ENCODE measurements around the gene SPATA31C1. TPM values are rescaled to one million over a fixed set of nuclear protein-coding genes. Genes with fewer than 3 reads are reported as not detected.
A peak's percentile ranks its signal among the peaks of the same experiment; 100 is the strongest.

The SPATA31C1 gene
- polyA plus RNA-seq, 1 experiment = not detected

DNA sequence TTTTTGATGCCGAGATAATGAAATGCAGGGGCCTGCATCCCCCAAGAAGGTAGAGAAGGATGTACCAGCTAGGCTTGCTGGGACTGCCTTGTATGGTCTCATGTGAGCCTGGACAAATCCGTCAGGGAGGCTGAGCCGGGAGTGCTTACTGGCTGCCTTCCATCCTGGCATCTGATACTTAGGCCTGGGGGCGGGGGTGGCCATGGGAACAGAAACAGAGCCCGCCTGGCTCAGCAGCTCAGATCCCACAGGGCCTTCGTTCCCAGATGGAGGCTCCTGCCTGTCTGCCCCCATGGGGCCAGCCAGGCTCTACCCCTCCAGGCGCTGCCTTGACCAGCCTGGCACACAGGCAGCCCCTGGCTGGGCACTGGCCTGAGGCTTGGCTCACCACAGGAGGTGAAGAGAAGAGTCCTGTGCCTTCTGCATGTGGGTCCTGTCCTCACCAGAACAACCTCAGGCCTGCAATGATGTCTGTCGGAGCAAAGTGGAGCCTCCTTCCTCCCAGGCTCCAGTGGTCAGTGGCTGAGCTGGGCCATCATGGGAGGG lies 45.6 kb upstream of the SPATA31C1 start:
- H3K27ac ChIP-seq (ENCODE audit: low read depth, low read length) = no peak overlapping the region
- TF ChIP-seq, protein P1, sequence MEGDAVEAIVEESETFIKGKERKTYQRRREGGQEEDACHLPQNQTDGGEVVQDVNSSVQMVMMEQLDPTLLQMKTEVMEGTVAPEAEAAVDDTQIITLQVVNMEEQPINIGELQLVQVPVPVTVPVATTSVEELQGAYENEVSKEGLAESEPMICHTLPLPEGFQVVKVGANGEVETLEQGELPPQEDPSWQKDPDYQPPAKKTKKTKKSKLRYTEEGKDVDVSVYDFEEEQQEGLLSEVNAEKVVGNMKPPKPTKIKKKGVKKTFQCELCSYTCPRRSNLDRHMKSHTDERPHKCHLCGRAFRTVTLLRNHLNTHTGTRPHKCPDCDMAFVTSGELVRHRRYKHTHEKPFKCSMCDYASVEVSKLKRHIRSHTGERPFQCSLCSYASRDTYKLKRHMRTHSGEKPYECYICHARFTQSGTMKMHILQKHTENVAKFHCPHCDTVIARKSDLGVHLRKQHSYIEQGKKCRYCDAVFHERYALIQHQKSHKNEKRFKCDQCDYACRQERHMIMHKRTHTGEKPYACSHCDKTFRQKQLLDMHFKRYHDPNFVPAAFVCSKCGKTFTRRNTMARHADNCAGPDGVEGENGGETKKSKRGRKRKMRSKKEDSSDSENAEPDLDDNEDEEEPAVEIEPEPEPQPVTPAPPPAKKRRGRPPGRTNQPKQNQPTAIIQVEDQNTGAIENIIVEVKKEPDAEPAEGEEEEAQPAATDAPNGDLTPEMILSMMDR (IDR thresholded peaks at IDR 0.05; ENCODE audit: low read depth, low read length) = no peak
- POLR2A ChIA-PET = no interaction called here

DNA sequence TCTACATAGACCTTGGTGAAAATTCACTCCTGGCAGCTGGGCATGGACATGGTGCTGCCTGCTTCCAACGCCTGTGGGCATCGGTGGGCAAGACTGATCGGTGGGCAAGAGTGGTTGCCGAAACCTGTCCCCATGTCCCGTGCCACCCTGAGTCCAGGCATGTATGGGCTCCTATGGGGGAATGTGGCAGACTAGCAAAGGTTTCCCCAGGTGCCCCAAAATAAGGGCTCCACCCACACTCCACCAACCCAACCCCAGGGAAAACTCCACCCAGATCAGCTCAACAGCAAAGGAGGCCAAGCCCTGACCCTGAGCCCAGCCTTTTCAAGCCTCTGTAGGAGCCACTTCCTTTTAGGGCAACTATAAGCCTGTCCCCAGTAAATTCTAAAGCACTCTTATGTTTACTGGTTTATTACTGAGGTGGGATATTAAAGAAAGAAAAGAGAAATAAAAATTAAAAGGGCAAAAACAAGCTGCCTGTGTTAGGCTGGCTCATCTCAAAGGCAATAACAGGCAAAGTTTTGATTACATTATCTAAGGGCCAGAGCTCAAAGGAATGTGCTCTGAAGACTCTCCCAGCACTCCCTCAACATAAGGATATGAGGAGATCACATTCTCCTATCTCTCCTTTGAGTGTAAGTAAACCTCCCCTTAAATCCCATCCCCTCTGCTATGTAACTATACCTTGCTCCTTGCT lies 44.0 kb upstream of the SPATA31C1 start:
- H3K9me3 ChIP-seq (ENCODE audit: control insufficient read depth, insufficient read depth, low read length) = peaks cover 12% of the 10 kb centered on the region
- no peak overlapping the region for H3K4me3 ChIP-seq (ENCODE audit: low read depth, low read length)
- no peaks in the 10 kb centered on the region for H3K27me3 ChIP-seq (ENCODE audit: control insufficient read depth, insufficient read depth, low read length)
- TF ChIP-seq, protein P1 (IDR thresholded peaks at IDR 0.05; ENCODE audit: low read depth, low read length) = no peak
- POLR2A ChIA-PET = no interaction called here
- CTCF ChIA-PET = no interaction called here
- peak overlapping the region; percentile 31 for H3K27ac ChIP-seq (ENCODE audit: low read depth, low read length)
- DNase-seq (ENCODE audit: low read depth, low spot score) = no peak

More for the DNA sequence above, 45.6 kb upstream of the SPATA31C1 start:
- peaks cover 6% of the 10 kb centered on the region; the same call in 1 of the 2 replicates for H3K9me3 ChIP-seq (ENCODE audit: control insufficient read depth, insufficient read depth, low read length)
- H3K27me3 ChIP-seq (ENCODE audit: control insufficient read depth, insufficient read depth, low read length) = no peaks in the 10 kb centered on the region
- CTCF ChIA-PET = no interaction called here
- DNase-seq (ENCODE audit: low read depth, low spot score) = no peak
- H3K4me3 ChIP-seq (ENCODE audit: low read depth, low read length) = no peak overlapping the region

DNA sequence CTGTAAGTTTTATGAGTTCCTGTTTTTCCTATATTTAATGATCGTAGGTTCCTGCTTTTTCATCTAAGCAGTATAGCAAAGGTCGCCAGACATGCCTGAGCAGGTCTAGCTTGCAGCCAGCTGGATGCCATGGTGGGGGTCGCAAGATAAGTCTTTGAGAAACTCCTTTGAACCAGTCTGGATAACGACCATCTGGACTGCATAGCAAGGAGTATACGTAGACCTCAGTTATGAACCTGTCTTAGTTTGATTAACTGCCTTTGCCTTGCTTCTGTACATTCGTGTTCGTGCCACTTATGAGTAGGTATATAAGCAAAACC lies 43.5 kb upstream of the SPATA31C1 start:
- Histone ChIP-seq H3K4me3 (ENCODE audit: low read depth, low read length) (no peak overlapping the region), H3K27me3 (ENCODE audit: control insufficient read depth, insufficient read depth, low read length) (no peaks in the 10 kb centered on the region), H3K27ac (ENCODE audit: low read depth, low read length) (no peak overlapping the region), H3K9me3 (ENCODE audit: control insufficient read depth, insufficient read depth, low read length) (peaks cover 12% of the 10 kb centered on the region)
- ChIA-PET CTCF (no interaction called here), POLR2A (no interaction called here)
- TF ChIP-seq, protein P1 (IDR thresholded peaks at IDR 0.05; ENCODE audit: low read depth, low read length) = no peak
- DNase-seq (ENCODE audit: low read depth, low spot score) = no peak

DNA sequence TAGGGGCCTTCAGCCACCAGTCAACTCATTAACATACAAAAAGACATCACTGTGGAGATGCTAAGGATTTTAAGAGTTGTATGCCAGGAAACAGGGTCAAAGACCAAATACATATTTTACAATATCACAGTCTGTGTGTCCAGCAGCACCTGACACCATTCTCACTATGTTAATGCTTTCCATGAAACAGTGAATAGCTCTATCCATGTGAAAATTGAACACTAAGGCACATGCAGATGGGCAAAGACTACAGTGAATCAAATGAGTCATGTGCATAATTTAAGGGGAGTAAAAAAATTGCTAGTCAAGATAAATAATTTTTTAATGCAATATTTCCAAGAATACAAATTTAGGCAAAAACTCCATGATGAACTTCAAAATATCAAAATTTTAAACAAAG lies 42.7 kb upstream of the SPATA31C1 start:
- H3K27me3 ChIP-seq (ENCODE audit: control insufficient read depth, insufficient read depth, low read length) = no peaks in the 10 kb centered on the region
- TF ChIP-seq, protein P1 (IDR thresholded peaks at IDR 0.05; ENCODE audit: low read depth, low read length) = no peak
- ChIA-PET CTCF (no interaction called here), POLR2A (no interaction called here)
- H3K4me3 ChIP-seq (ENCODE audit: low read depth, low read length) = no peak overlapping the region
- H3K9me3 ChIP-seq (ENCODE audit: control insufficient read depth, insufficient read depth, low read length) = peaks cover 12% of the 10 kb centered on the region
- DNase-seq (ENCODE audit: low read depth, low spot score) = no peak
- H3K27ac ChIP-seq (ENCODE audit: low read depth, low read length) = no peak overlapping the region

DNA sequence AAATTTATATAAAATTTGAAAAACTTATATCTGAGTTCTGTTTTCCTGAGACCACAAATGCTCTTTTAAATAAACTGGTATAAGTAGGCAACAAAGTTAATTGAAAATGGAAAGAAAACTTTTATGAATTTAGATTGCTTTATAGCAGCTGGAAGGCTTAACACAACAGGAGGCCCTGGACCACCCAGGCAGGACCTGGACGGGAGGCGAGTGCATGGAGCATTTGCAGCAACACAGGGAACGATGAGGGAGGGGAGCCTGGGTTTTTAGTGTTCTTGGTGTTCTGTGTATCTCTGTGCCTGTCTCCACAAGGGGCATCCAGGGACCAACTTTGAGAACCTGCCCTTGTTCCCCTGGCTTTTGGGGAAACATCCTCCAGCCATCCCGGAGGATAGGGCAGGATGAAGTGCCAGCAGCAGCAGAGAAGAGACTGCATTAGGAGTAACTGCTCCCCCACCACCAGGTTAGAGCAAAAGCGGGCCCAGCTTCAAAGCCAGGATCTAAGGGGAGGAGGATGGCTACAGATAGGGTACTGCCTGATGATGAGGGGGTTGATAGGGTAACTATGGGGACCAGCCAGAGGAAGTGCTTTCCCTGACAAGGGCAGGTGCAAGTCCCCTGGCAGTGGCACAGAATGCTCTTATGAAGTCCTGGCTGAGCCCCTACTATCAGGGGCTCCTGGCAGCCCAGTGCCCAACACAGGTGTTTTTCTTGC lies 41.8 kb upstream of the SPATA31C1 start:
- ChIA-PET POLR2A (no interaction called here), CTCF (no interaction called here)
- TF ChIP-seq, protein P1 (IDR thresholded peaks at IDR 0.05; ENCODE audit: low read depth, low read length) = no peak
- H3K27ac ChIP-seq (ENCODE audit: low read depth, low read length) = no peak overlapping the region
- DNase-seq (ENCODE audit: low read depth, low spot score) = no peak
- peaks cover 6% of the 10 kb centered on the region for H3K9me3 ChIP-seq (ENCODE audit: control insufficient read depth, insufficient read depth, low read length)
- H3K27me3 ChIP-seq (ENCODE audit: control insufficient read depth, insufficient read depth, low read length) = no peaks in the 10 kb centered on the region
- H3K4me3 ChIP-seq (ENCODE audit: low read depth, low read length) = no peak overlapping the region
